Stimulated activated CD4-positive, alpha-beta T cell treated with anti-CD3 and anti-CD28 coated beads, TNF-alpha, amount 100 ng/mL, for 4 hours (primary cell): ENCODE results near the gene CUL1.

Source experiments
- DNase-seq, 3 experiments: peaks; one replicate each; pipeline ENCODE4 v3.0.0-alpha.2; 2020; ENCODE audit warnings: low read depth in 3 of 3

The CUL1 gene

GRCh38 chr7:148804343-148805235, 105.9 kb downstream of the CUL1 start:
- no peak for DNase-seq

- DNase-seq: no peak
Measured at GRCh38 chr7:148806187-148806586, 107.5 kb downstream of the CUL1 start.

GRCh38 chr7:148807436-148807835, 108.7 kb downstream of the CUL1 start:
- no peak for DNase-seq

GRCh38 chr7:148809856-148810255, 111.2 kb downstream of the CUL1 start:
- no peak for DNase-seq

- DNase-seq: no peak
Measured at GRCh38 chr7:148811892-148812291, 113.2 kb downstream of the CUL1 start.

GRCh38 chr7:148813890-148814289, 115.2 kb downstream of the CUL1 start:
- DNase-seq: no peak

GRCh38 chr7:148814922-148815559, 116.3 kb downstream of the CUL1 start:
- no peak for DNase-seq

GRCh38 chr7:148815612-148816011, 116.9 kb downstream of the CUL1 start:
- no peak for DNase-seq

GRCh38 chr7:148819697-148820360, 121.1 kb downstream of the CUL1 start:
- no peak for DNase-seq

- DNase-seq: no peak
Measured at GRCh38 chr7:148821422-148821821, 122.7 kb downstream of the CUL1 start.

- DNase-seq: no peak
Measured at GRCh38 chr7:148824864-148825263, 126.2 kb downstream of the CUL1 start.

- DNase-seq: no peak
Measured at GRCh38 chr7:148825338-148825737, 126.6 kb downstream of the CUL1 start.

- no peak for DNase-seq
Measured at GRCh38 chr7:148828965-148829364, 130.3 kb downstream of the CUL1 start.

GRCh38 chr7:148830897-148831692, 132.4 kb downstream of the CUL1 start:
- no peak for DNase-seq

- no peak for DNase-seq
Measured at GRCh38 chr7:148831782-148832181, 133.1 kb downstream of the CUL1 start.

GRCh38 chr7:148834605-148835004, 135.9 kb downstream of the CUL1 start:
- no peak for DNase-seq

- no peak for DNase-seq
Measured at GRCh38 chr7:148835854-148836253, 137.2 kb downstream of the CUL1 start.

- no peak for DNase-seq
Measured at GRCh38 chr7:148838905-148839304, 140.2 kb downstream of the CUL1 start.

- no peak for DNase-seq
Measured at GRCh38 chr7:148847815-148848734, 149.4 kb downstream of the CUL1 start.

- DNase-seq: no peak
Measured at GRCh38 chr7:148849393-148850098, 150.8 kb downstream of the CUL1 start.
